ENCODE measurements around the gene ZIC1.

ZIC1 gene

GRCh38 chr3:147380977-147381376 lies 28.2 kb upstream of the ZIC1 start:
- DNase-seq = no peak

- DNase-seq = no peak
Observed at GRCh38 chr3:147381596-147381995, 27.6 kb upstream of the ZIC1 start.

GRCh38 chr3:147383617-147384016 lies 25.5 kb upstream of the ZIC1 start:
- DNase-seq = no peak

- no peak for DNase-seq
Observed at GRCh38 chr3:147384210-147385058, 24.7 kb upstream of the ZIC1 start.

GRCh38 chr3:147385059-147386012 lies 23.8 kb upstream of the ZIC1 start:
- no peak for DNase-seq

GRCh38 chr3:147387291-147387884 lies 21.8 kb upstream of the ZIC1 start:
- DNase-seq = no peak

- DNase-seq = no peak
Observed at GRCh38 chr3:147387885-147388699, 21.1 kb upstream of the ZIC1 start.

- DNase-seq = no peak
Observed at GRCh38 chr3:147388700-147389580, 20.2 kb upstream of the ZIC1 start.

GRCh38 chr3:147389717-147390116 lies 19.4 kb upstream of the ZIC1 start:
- DNase-seq = no peak

GRCh38 chr3:147390589-147391569 lies 18.3 kb upstream of the ZIC1 start:
- DNase-seq = no peak

- DNase-seq = no peak
Observed at GRCh38 chr3:147391781-147392624, 17.2 kb upstream of the ZIC1 start.

- DNase-seq = no peak
Observed at GRCh38 chr3:147392625-147392946, 16.6 kb upstream of the ZIC1 start.

GRCh38 chr3:147393261-147393942 lies 15.8 kb upstream of the ZIC1 start:
- no peak for DNase-seq

- no peak for DNase-seq
Observed at GRCh38 chr3:147393943-147394883, 15.0 kb upstream of the ZIC1 start.

- DNase-seq = no peak
Observed at GRCh38 chr3:147394884-147395225, 14.3 kb upstream of the ZIC1 start.

GRCh38 chr3:147395899-147396711 lies 13.1 kb upstream of the ZIC1 start:
- no peak for DNase-seq

GRCh38 chr3:147396712-147397046 lies 12.5 kb upstream of the ZIC1 start:
- DNase-seq = no peak
